Keratinocyte (primary cell): Measurements from ENCODE around the gene SRGAP3.

Source experiments
- EZH2 ChIP-seq: IDR thresholded peaks from one replicate; pipeline ENCODE4 v1.6.1; 2012; ENCODE audit warnings: inconsistent platforms, mild to moderate bottlenecking, low read length, moderate library complexity
- TF ChIP-seq, protein P1 (sequence below), 3 experiments: IDR thresholded peaks in 1 of 3; conservative IDR thresholded peaks in 1 of 3; optimal IDR thresholded peaks in 1 of 3; 2 replicates in 2 of 3; 3 replicates in 1 of 3; pipeline versions ENCODE3 to v1.5.1; 2011; ENCODE audit warnings: low read length in 3 of 3, mild to moderate bottlenecking in 3 of 3, moderate library complexity in 2 of 3, control low read depth in 1 of 3, inconsistent platforms in 1 of 3; ENCODE audit not compliant: insufficient read depth in 2 of 3; ENCODE audit errors: extremely low read depth in 1 of 3

DNA sequence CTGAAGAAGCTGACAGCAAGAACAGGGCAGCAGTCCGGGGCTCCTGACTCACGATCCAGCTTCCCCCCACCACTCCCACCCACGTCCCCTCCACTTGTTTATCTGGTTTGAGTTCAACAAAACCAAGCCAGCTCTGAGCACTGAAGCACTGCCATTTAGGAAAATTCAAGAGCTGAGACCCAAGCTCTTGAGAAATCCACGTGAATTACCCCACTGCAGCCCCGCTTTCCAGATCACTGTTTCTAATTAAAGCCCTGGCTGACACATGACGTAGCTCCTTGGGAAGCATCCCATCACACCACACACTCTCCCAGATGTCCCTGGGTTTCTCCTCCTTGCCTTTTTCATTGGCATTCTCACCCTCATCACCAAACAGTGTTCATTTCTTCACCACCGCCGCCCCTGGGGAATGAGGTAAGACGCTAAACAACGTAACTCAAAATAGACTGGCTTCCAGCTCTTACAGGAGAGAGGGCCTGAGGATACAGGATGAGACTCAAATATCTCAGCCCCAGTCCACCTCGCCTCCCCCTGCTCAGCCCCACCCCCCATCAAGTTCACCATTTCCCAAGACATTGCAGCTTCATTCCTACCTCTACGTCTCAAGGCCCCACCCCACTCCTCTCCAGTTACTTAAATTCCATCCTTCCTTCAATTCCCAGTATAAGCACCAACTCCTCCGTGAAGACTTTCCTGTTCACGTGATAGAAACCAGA lies 95.4 kb downstream of the SRGAP3 start:
- TF ChIP-seq, protein P1, sequence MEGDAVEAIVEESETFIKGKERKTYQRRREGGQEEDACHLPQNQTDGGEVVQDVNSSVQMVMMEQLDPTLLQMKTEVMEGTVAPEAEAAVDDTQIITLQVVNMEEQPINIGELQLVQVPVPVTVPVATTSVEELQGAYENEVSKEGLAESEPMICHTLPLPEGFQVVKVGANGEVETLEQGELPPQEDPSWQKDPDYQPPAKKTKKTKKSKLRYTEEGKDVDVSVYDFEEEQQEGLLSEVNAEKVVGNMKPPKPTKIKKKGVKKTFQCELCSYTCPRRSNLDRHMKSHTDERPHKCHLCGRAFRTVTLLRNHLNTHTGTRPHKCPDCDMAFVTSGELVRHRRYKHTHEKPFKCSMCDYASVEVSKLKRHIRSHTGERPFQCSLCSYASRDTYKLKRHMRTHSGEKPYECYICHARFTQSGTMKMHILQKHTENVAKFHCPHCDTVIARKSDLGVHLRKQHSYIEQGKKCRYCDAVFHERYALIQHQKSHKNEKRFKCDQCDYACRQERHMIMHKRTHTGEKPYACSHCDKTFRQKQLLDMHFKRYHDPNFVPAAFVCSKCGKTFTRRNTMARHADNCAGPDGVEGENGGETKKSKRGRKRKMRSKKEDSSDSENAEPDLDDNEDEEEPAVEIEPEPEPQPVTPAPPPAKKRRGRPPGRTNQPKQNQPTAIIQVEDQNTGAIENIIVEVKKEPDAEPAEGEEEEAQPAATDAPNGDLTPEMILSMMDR (optimal IDR thresholded peaks at IDR 0.05 in 1 of 3, IDR thresholded peaks at IDR 0.05 in 1 of 3, conservative IDR thresholded peaks at IDR 0.05 in 1 of 3; ENCODE audit: extremely low read depth in 1 of 3, insufficient read depth in 2 of 3, low read length in 3 of 3): no peak
- TF ChIP-seq EZH2: no peak
